Upper lobe of left lung (tissue), 4 donors: Measurements from ENCODE around the gene TTC34.

Source experiments
- EP300 ChIP-seq, 4 donors: sonication (generic); formaldehyde crosslinking; IDR thresholded peaks; one replicate each; pipeline ENCODE4 v1.5.1; 2017; ENCODE audit warnings: antibody characterized with exemption in 4 of 4, control low read depth in 2 of 4
- POLR2A ChIP-seq, 4 donors: fragments of 450-650 bp; IDR thresholded peaks; one replicate each; pipeline ENCODE4 v1.5.1; 2016 to 2017; ENCODE audit warnings: antibody characterized with exemption in 4 of 4, mild to moderate bottlenecking in 2 of 4
- TF ChIP-seq, protein P1 (sequence below), 6 experiments: fragments of 450-650 bp in 4 of 6; fragments of 200-600 bp in 2 of 6; sonication (generic) in 2 of 6; IDR thresholded peaks; one replicate each; pipeline ENCODE4 v1.5.1; 2016 to 2019; ENCODE audit warnings: antibody characterized with exemption in 6 of 6

DNA sequence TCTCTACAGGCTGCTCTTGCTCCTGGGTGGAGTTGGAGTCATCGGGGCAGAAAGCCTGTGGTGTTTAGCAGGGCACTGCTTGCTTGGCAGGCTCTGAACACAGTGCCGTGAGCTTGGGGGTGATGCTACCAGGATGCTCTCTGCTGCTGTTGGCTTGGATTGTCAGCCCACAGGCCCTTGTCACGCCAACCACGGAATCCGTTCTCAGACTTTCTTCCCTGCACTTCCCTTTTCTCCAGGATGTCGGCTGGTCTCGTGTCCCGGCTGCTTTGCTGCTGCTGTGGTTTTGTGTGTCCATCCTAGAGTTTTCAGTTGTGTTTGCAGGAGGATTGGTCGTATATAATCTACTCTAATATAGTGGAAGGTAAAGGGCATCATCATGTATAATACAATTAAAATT lies 44.4 kb upstream of the TTC34 start:
- TF ChIP-seq EP300 (IDR thresholded peaks at IDR 0.05) = no peak
- no peak for TF ChIP-seq POLR2A (IDR thresholded peaks at IDR 0.05)
- TF ChIP-seq, protein P1, sequence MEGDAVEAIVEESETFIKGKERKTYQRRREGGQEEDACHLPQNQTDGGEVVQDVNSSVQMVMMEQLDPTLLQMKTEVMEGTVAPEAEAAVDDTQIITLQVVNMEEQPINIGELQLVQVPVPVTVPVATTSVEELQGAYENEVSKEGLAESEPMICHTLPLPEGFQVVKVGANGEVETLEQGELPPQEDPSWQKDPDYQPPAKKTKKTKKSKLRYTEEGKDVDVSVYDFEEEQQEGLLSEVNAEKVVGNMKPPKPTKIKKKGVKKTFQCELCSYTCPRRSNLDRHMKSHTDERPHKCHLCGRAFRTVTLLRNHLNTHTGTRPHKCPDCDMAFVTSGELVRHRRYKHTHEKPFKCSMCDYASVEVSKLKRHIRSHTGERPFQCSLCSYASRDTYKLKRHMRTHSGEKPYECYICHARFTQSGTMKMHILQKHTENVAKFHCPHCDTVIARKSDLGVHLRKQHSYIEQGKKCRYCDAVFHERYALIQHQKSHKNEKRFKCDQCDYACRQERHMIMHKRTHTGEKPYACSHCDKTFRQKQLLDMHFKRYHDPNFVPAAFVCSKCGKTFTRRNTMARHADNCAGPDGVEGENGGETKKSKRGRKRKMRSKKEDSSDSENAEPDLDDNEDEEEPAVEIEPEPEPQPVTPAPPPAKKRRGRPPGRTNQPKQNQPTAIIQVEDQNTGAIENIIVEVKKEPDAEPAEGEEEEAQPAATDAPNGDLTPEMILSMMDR (IDR thresholded peaks at IDR 0.05) = no peak
